CD4-positive, alpha-beta memory T cell (primary cell): Measurements from ENCODE around the gene TMEM178B. TPM values are rescaled to one million over a fixed set of nuclear protein-coding genes. Genes with fewer than 3 reads are reported as not detected.

Experiments
- CTCF ChIA-PET: fragments of 350-600 bp; sonication (Branson Sonifier 250); formaldehyde crosslinking; loops from one replicate; lab custom pipeline; 2021; ENCODE audit warnings: inconsistent platforms; ENCODE audit not compliant: partially characterized antibody; lab: Charles Lee
- POLR2A ChIA-PET: fragments of 350-600 bp; sonication (Branson Sonifier 250); formaldehyde crosslinking; loops from one replicate; lab custom pipeline; 2021; ENCODE audit not compliant: partially characterized antibody; lab: Charles Lee
- DNase-seq, 5 donors: peaks; one replicate each; pipeline versions ENCODE4 v3.0.0 to v3.0.0-alpha.2; 2020 to 2022; ENCODE audit warnings: mixed read lengths in 1 of 5
- H3K27ac ChIP-seq: one replicate; pipeline ENCODE4 v1.7.0; 2013; ENCODE audit warnings: low read depth, low read length
- H3K27me3 ChIP-seq: 2 replicates; pipeline ENCODE4 v1.7.0; 2013; ENCODE audit warnings: mild to moderate bottlenecking, low read length, moderate library complexity; ENCODE audit not compliant: insufficient read depth
- H3K36me3 ChIP-seq: 2 replicates; pipeline ENCODE4 v1.7.0; 2013; ENCODE audit warnings: mild to moderate bottlenecking, low read length, moderate library complexity; ENCODE audit not compliant: insufficient read depth
- H3K4me1 ChIP-seq: 2 replicates; pipeline ENCODE4 v1.7.0; 2013; ENCODE audit warnings: mild to moderate bottlenecking, low read length, moderate library complexity; ENCODE audit not compliant: insufficient read depth
- H3K4me3 ChIP-seq, 2 donors: one replicate each; pipeline ENCODE4 v1.7.0; 2013; ENCODE audit warnings: low read length in 2 of 2, mild to moderate bottlenecking in 1 of 2
- H3K9me3 ChIP-seq, 2 donors: one replicate each; pipeline ENCODE4 v1.7.0; 2013; ENCODE audit warnings: low read length in 2 of 2, control low read depth in 1 of 2; ENCODE audit not compliant: control insufficient read depth in 1 of 2
- H3K27ac Mint-ChIP-seq, 7 donors: one replicate each; pipeline ENCODE4 v1.8.0; 2020 to 2021; ENCODE audit warnings: mixed read lengths in 7 of 7, mild to moderate bottlenecking in 6 of 7, inconsistent platforms in 3 of 7, moderate library complexity in 3 of 7
- H3K27me3 Mint-ChIP-seq, 2 donors: one replicate each; pipeline ENCODE4 v1.8.0; 2020 to 2021; ENCODE audit warnings: mixed read lengths in 2 of 2
- H3K36me3 Mint-ChIP-seq, 2 donors: one replicate each; pipeline ENCODE4 v1.8.0; 2020 to 2021; ENCODE audit warnings: mixed read lengths in 2 of 2, inconsistent platforms in 1 of 2, mild to moderate bottlenecking in 1 of 2
- H3K4me1 Mint-ChIP-seq, 4 donors: one replicate each; pipeline ENCODE4 v1.8.0; 2020 to 2021; ENCODE audit warnings: mixed read lengths in 4 of 4, mild to moderate bottlenecking in 1 of 4
- H3K4me3 Mint-ChIP-seq, 8 donors: one replicate each; pipeline ENCODE4 v1.8.0; 2020 to 2021; ENCODE audit warnings: mixed read lengths in 8 of 8, mild to moderate bottlenecking in 7 of 8, moderate library complexity in 6 of 8, inconsistent platforms in 3 of 8
- H3K9me3 Mint-ChIP-seq, 8 donors: one replicate each; pipeline ENCODE4 v1.8.0; 2020 to 2021; ENCODE audit warnings: mixed read lengths in 8 of 8, mild to moderate bottlenecking in 5 of 8, inconsistent platforms in 3 of 8, moderate library complexity in 1 of 8
- intact Hi-C: fragments of 100-400 bp; cut with micrococcal nuclease; formaldehyde crosslinking; loops from one replicate; pipeline ENCODE4 v1.15.1; 2023
- polyA plus RNA-seq, 2 donors: library from polyadenylated mRNA; unstranded; fragments of 300-500 nt; fragmentation: Illumina TruSeq; gene quantifications; one replicate each; pipeline ENCODE4 v1.2.3, GENCODE V29; 2021
- total RNA-seq, 2 experiments: library from RNA; stranded (reverse); gene quantifications; one replicate each; pipeline ENCODE4 v1.2.3, GENCODE V29; 2021

The TMEM178B gene
- total and polyA plus RNA-seq, 4 experiments from 2014 or later: 0.20 to 0.89 (median 0.49) TPM

DNA sequence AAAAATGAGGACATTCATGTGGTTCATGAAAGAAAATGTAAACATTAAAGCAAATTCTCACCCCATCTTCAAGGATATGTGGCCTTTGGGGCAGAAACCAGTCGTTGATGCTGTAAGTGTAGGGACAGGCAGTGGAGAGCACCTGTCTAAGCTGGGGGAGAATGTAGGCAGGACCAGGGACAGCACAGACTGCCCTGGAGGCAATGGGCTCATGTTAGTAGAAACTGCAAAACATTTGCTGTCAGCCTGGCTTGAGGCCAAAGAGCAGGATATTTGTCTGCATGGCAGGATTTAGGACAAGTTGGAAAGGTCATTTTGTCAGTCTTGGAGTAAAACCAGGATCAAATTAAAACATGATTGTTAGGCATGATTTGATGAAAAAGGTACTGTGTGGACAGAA is 265.7 kb downstream of the TMEM178B start:
- no peaks in the 10 kb centered on the region for H3K36me3 Mint-ChIP-seq
- Histone ChIP-seq H3K4me3 (no peak overlapping the region), H3K27me3 (no peaks in the 10 kb centered on the region), H3K27ac (no peak overlapping the region), H3K9me3 (no peaks in the 10 kb centered on the region), H3K4me1 (no peaks in the 10 kb centered on the region), H3K36me3 (no peaks in the 10 kb centered on the region)
- H3K9me3 Mint-ChIP-seq: peaks cover 0 to 3% (median 0%) of the 10 kb centered on the region in 8 donors
- H3K27ac Mint-ChIP-seq: no peak overlapping the region
- no peak overlapping the region for H3K4me3 Mint-ChIP-seq
- DNase-seq: no peak
- H3K4me1 Mint-ChIP-seq: no peaks in the 10 kb centered on the region
- no peaks in the 10 kb centered on the region for H3K27me3 Mint-ChIP-seq
- ChIA-PET CTCF (no interaction called here), POLR2A (no interaction called here)
- intact Hi-C loops: no loop called here

DNA sequence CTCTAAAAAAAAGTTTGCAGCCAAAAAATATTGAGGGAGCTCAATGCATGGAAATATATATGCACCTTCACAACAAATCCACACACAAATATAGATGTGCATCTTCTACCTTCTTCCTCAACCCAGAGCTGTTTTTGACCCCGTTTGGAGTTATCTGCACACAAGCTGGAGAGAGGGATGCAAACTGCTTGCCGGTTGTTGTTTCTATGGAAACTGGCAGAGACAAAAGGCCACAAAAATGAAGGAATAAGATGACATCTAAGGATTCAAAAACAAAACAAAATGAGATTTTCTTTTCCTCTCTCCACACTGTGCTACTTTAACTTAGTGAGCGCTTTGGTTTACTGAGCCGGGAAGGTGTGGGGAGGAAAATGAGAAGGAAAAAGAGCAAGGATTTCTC is 267.1 kb downstream of the TMEM178B start:
- no peaks in the 10 kb centered on the region for H3K27me3 Mint-ChIP-seq
- Histone ChIP-seq H3K36me3 (no peaks in the 10 kb centered on the region), H3K27ac (no peak overlapping the region), H3K9me3 (no peaks in the 10 kb centered on the region), H3K4me1 (no peaks in the 10 kb centered on the region), H3K27me3 (no peaks in the 10 kb centered on the region), H3K4me3 (no peak overlapping the region)
- peak overlapping the region in 1 of 7 donors; percentile 22 for H3K27ac Mint-ChIP-seq
- H3K4me1 Mint-ChIP-seq: no peaks in the 10 kb centered on the region
- CTCF ChIA-PET: no interaction called here
- H3K4me3 Mint-ChIP-seq: no peak overlapping the region
- H3K36me3 Mint-ChIP-seq: no peaks in the 10 kb centered on the region
- POLR2A ChIA-PET: no interaction called here
- H3K9me3 Mint-ChIP-seq: peaks cover 0 to 2% (median 0%) of the 10 kb centered on the region in 8 donors
- intact Hi-C loops: no loop called here
- no peak for DNase-seq

- H3K36me3 Mint-ChIP-seq: no peaks in the 10 kb centered on the region
- intact Hi-C loops: no loop called here
- no peaks in the 10 kb centered on the region for H3K27me3 Mint-ChIP-seq
- ChIA-PET CTCF (interaction anchor here (0.7 kb wide), 1 partner anchor 11 kb away, joined by 3 read pairs; no protein-coding TSS in a partner anchor), POLR2A (no interaction called here)
- H3K4me1 Mint-ChIP-seq: no peaks in the 10 kb centered on the region
- no peaks in the 10 kb centered on the region for H3K27me3 ChIP-seq
- no peak overlapping the region for H3K4me3 ChIP-seq
- H3K27ac ChIP-seq: no peak overlapping the region
- H3K36me3 ChIP-seq: no peaks in the 10 kb centered on the region
- H3K4me1 ChIP-seq: no peaks in the 10 kb centered on the region
- H3K9me3 ChIP-seq: no peaks in the 10 kb centered on the region
- H3K9me3 Mint-ChIP-seq: no peaks in the 10 kb centered on the region
- no peak for DNase-seq
- H3K27ac Mint-ChIP-seq: no peak overlapping the region
- no peak overlapping the region for H3K4me3 Mint-ChIP-seq
These were observed 269.0 kb downstream of the TMEM178B start for GRCh38 chr7:141342621-141343408.

- Mint-ChIP-seq H3K27ac (no peak overlapping the region), H3K9me3 (no peaks in the 10 kb centered on the region), H3K27me3 (peaks cover 0 to under 1% of the 10 kb centered on the region in 2 donors), H3K4me3 (no peak overlapping the region), H3K36me3 (no peaks in the 10 kb centered on the region), H3K4me1 (no peaks in the 10 kb centered on the region)
- H3K9me3 ChIP-seq: no peaks in the 10 kb centered on the region
- no peak overlapping the region for H3K27ac ChIP-seq
- H3K4me3 ChIP-seq: no peak overlapping the region
- no peaks in the 10 kb centered on the region for H3K36me3 ChIP-seq
- DNase-seq: no peak
- ChIA-PET POLR2A (no interaction called here), CTCF (no interaction called here)
- intact Hi-C loops: no loop called here
- no peaks in the 10 kb centered on the region for H3K27me3 ChIP-seq
- no peaks in the 10 kb centered on the region for H3K4me1 ChIP-seq
These were observed 270.5 kb downstream of the TMEM178B start for GRCh38 chr7:141344153-141344935.

DNA sequence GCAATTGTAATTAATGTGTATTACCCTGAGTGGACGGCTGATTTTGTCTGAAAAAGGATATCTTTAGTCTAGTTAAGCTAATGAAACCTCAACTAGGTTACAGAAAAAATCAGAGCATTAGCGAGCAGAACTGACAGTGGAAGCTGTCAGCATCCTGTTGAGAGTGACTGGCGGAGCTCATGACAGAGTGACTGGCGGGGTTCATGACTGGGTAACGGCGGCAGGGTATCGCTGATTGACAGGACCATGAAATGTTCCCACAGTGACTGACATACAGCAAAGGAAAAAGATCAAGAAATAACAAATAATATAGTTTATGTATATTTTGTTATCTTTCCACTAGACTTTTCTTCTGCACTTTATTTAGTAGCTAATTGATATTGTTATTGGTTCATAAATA is 274.9 kb downstream of the TMEM178B start:
- H3K9me3 Mint-ChIP-seq: peaks cover 0 to 3% (median 0%) of the 10 kb centered on the region in 8 donors
- H3K4me3 Mint-ChIP-seq: no peak overlapping the region
- H3K27ac ChIP-seq: no peak overlapping the region
- H3K4me1 Mint-ChIP-seq: no peaks in the 10 kb centered on the region
- peaks cover 0 to 7% of the 10 kb centered on the region in 2 donors for H3K27me3 Mint-ChIP-seq
- intact Hi-C loops: no loop called here
- H3K4me3 ChIP-seq: no peak overlapping the region
- H3K36me3 ChIP-seq: no peaks in the 10 kb centered on the region
- DNase-seq: no peak
- H3K27me3 ChIP-seq: no peaks in the 10 kb centered on the region
- ChIA-PET CTCF (no interaction called here), POLR2A (no interaction called here)
- H3K36me3 Mint-ChIP-seq: no peaks in the 10 kb centered on the region
- no peaks in the 10 kb centered on the region for H3K4me1 ChIP-seq
- no peaks in the 10 kb centered on the region for H3K9me3 ChIP-seq
- no peak overlapping the region for H3K27ac Mint-ChIP-seq

DNA sequence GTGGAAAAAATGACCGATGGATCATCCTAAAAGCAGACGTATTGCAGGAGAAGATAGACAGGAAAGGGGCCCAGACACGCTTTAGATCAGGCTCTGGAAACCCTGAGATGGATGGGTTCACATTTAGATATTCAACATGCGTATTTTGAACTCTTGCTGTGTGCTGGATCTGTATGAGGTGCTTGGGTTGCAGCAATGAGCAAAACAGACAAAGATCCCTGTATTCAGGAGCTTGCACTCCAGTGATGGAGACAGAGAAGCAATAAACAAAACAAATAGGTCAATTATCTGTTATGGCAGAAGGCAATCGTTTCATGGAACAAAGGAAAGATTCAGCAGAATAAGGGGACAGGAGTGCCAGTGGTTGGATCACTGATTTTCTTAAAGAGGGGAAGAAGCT is 275.5 kb downstream of the TMEM178B start:
- peaks cover 0 to 3% (median 0%) of the 10 kb centered on the region in 8 donors for H3K9me3 Mint-ChIP-seq

DNA sequence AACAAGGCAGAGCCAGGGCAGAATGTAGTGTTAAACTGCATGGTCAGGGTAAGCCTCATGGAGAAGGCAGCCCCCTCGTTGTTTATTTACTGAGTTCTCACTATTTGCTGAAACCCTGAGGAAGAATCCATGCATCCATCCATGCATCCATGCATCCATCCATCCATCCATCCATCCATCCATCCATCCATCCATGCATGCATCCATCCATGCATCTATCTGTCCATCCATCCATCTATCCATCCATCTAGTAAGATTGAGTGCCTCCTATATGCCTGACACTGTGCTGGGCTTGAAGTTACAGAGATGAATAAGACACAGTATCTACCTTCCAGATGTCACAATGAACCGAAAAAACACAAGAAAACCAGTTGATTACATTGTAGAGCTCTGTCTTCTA is 275.9 kb downstream of the TMEM178B start:
- H3K27ac Mint-ChIP-seq: no peak overlapping the region
- H3K27me3 Mint-ChIP-seq: peaks cover 0 to 7% of the 10 kb centered on the region in 2 donors
- POLR2A ChIA-PET: no interaction called here
- intact Hi-C loops: no loop called here
- no peaks in the 10 kb centered on the region for H3K36me3 Mint-ChIP-seq
- no peak for DNase-seq
- H3K27me3 ChIP-seq: no peaks in the 10 kb centered on the region
- H3K4me3 Mint-ChIP-seq: no peak overlapping the region
- H3K4me3 ChIP-seq: no peak overlapping the region
- no peaks in the 10 kb centered on the region for H3K4me1 ChIP-seq
- no peaks in the 10 kb centered on the region for H3K36me3 ChIP-seq
- H3K4me1 Mint-ChIP-seq: peaks cover 0 to 7% (median 4%) of the 10 kb centered on the region in 4 donors
- no peak overlapping the region for H3K27ac ChIP-seq
- H3K9me3 Mint-ChIP-seq: peaks cover 0 to 3% (median 0%) of the 10 kb centered on the region in 8 donors
- CTCF ChIA-PET: no interaction called here
- no peaks in the 10 kb centered on the region for H3K9me3 ChIP-seq

More for the DNA sequence above, 275.5 kb downstream of the TMEM178B start:
- H3K27me3 ChIP-seq: no peaks in the 10 kb centered on the region
- intact Hi-C loops: no loop called here
- DNase-seq: no peak
- H3K4me1 Mint-ChIP-seq: peaks cover 0 to 4% (median 1%) of the 10 kb centered on the region in 4 donors
- CTCF ChIA-PET: no interaction called here
- H3K4me1 ChIP-seq: no peaks in the 10 kb centered on the region
- no peaks in the 10 kb centered on the region for H3K36me3 Mint-ChIP-seq
- H3K36me3 ChIP-seq: no peaks in the 10 kb centered on the region
- H3K27me3 Mint-ChIP-seq: peaks cover 0 to 7% of the 10 kb centered on the region in 2 donors
- no peak overlapping the region for H3K27ac Mint-ChIP-seq
- no peak overlapping the region for H3K27ac ChIP-seq
- no peak overlapping the region for H3K4me3 Mint-ChIP-seq
- POLR2A ChIA-PET: no interaction called here
- H3K4me3 ChIP-seq: no peak overlapping the region
- H3K9me3 ChIP-seq: no peaks in the 10 kb centered on the region
